Choroid plexus epithelial cell (primary cell): ENCODE measurements around the gene CWC22.
"Not testable (repeated sequence)": the region's sequence is repeated elsewhere in the genome, so short reads cannot be mapped to it uniquely, and the experiment has no call there.

Source experiments
- DNase-seq: peaks from one replicate; pipeline ENCODE4 v3.0.0-alpha.2; 2010; ENCODE audit warnings: low read depth
- H3K4me3 ChIP-seq: 2 replicates; pipeline ENCODE4 v1.5.1; 2011; ENCODE audit warnings: low read depth, mild to moderate bottlenecking, control low read depth, low read length, moderate library complexity
- CTCF ChIP-seq: conservative IDR thresholded peaks from 2 replicates; pipeline ENCODE4 v1.5.1; 2011; ENCODE audit warnings: low read depth, mild to moderate bottlenecking, control low read depth, inconsistent platforms, low read length, moderate library complexity

Gene CWC22

GRCh38 chr2:180016937-180017336 lies 9.8 kb upstream of the CWC22 start:
- TF ChIP-seq CTCF: no peak
- no peak for DNase-seq
- no peak overlapping the region for H3K4me3 ChIP-seq

GRCh38 chr2:180015951-180016709 lies 9.0 kb upstream of the CWC22 start:
- DNase-seq: peak; percentile 64
- TF ChIP-seq CTCF: no peak
- no peak overlapping the region for H3K4me3 ChIP-seq

- no peak overlapping the region for H3K4me3 ChIP-seq
- DNase-seq: peak; percentile 88
- no peak for TF ChIP-seq CTCF
Observed at GRCh38 chr2:180012523-180012922, 5.4 kb upstream of the CWC22 start.

- no peak for TF ChIP-seq CTCF
- H3K4me3 ChIP-seq: no peak overlapping the region
- no peak for DNase-seq
Observed at GRCh38 chr2:180010701-180011100, 3.6 kb upstream of the CWC22 start.

- no peak for TF ChIP-seq CTCF
- H3K4me3 ChIP-seq: peak overlapping the region; percentile 96
- no peak for DNase-seq
Observed at GRCh38 chr2:180006231-180006630, 866 bp downstream of the CWC22 start.

GRCh38 chr2:180005465-180005864 lies 1.6 kb downstream of the CWC22 start:
- not testable (repeated sequence) for DNase-seq, H3K4me3 ChIP-seq

- no peak for DNase-seq
- H3K4me3 ChIP-seq: no peak overlapping the region
- TF ChIP-seq CTCF: no peak
Observed at GRCh38 chr2:180004731-180005130, 2.4 kb downstream of the CWC22 start.

GRCh38 chr2:180003559-180003958 lies 3.5 kb downstream of the CWC22 start:
- no peak overlapping the region for H3K4me3 ChIP-seq
- DNase-seq: no peak
- no peak for TF ChIP-seq CTCF
